T-helper 2 cell treated with Interferon-gamma antibody and Interleukin-4, amounts not matched to agents 5 μg/mL and 100 μg/mL, for 36 hours (primary cell): ENCODE data around the gene PLEKHA3.
A peak's percentile ranks its signal among the peaks of the same experiment; 100 is the strongest.
"Not testable (repeated sequence)": the region's sequence is repeated elsewhere in the genome, so short reads cannot be mapped to it uniquely, and the experiment has no call there.

Experiments
- DNase-seq: peaks from one replicate; pipeline ENCODE4 v3.0.0; 2021; ENCODE audit warnings: low spot score
- H3K27ac Mint-ChIP-seq: one replicate; pipeline ENCODE4 v1.8.0; 2021; ENCODE audit warnings: mild to moderate bottlenecking, mixed read lengths
- H3K27me3 Mint-ChIP-seq: one replicate; pipeline ENCODE4 v1.8.0; 2021; ENCODE audit warnings: low read depth, mixed read lengths
- H3K36me3 Mint-ChIP-seq: one replicate; pipeline ENCODE4 v1.8.0; 2021; ENCODE audit warnings: low read depth, mixed read lengths
- H3K4me1 Mint-ChIP-seq: one replicate; pipeline ENCODE4 v1.8.0; 2021; ENCODE audit warnings: low read depth, mixed read lengths
- H3K4me3 Mint-ChIP-seq: one replicate; pipeline ENCODE4 v1.8.0; 2022; ENCODE audit warnings: mild to moderate bottlenecking, moderate library complexity, mixed read lengths
- H3K9me3 Mint-ChIP-seq: one replicate; pipeline ENCODE4 v1.8.0; 2021; ENCODE audit warnings: mixed read lengths

PLEKHA3 gene

GRCh38 chr2:178480227-178481181 lies at the start of gene PLEKHA3:
Gene PLEKHA3, plus strand, starts transcription at chr2:178480457. Its CDS starts 413 bp downstream, at chr2:178480870.
- Mint-ChIP-seq H3K9me3 (no peaks in the 10 kb centered on the region), H3K27me3 (no peaks in the 10 kb centered on the region), H3K4me1 (peaks cover 51% of the 10 kb centered on the region), H3K4me3 (peak within 1 kb of the TSS; percentile 91), H3K36me3 (peaks cover 9% of the 10 kb centered on the region), H3K27ac (peak within 1 kb of the TSS; percentile 95)
- peak; percentile 85 for DNase-seq

- no peak overlapping the region for H3K27ac Mint-ChIP-seq
- no peak for DNase-seq
- no peaks in the 10 kb centered on the region for H3K27me3 Mint-ChIP-seq
- peaks cover 3% of the 10 kb centered on the region for H3K4me1 Mint-ChIP-seq
- peaks cover 53% of the 10 kb centered on the region for H3K36me3 Mint-ChIP-seq
- no peak overlapping the region for H3K4me3 Mint-ChIP-seq
- no peaks in the 10 kb centered on the region for H3K9me3 Mint-ChIP-seq
Measured at GRCh38 chr2:178436662-178437061, 43.6 kb upstream of the PLEKHA3 start.

DNA sequence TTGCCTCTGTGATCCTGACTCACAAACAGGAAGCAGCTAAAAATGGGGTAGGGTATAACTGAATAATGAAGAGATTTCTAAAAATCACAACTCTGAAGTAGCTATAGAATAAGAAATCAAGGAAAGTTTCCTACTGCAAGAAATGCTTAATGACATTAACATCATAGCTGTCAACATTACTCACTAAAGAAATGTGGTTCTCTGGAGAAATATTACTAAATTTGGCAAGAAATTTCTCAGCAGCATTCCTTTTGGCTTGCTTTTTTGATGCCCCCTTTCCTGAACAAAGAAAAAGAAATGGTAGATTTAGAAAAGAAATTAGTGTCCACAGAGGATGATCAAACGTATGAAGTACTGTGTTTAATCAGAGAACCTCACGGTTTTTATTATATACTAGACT lies 38.8 kb upstream of the PLEKHA3 start:
- H3K4me1 Mint-ChIP-seq, result peaks cover 5% of the 10 kb centered on the region
- H3K36me3 Mint-ChIP-seq, result peaks cover 46% of the 10 kb centered on the region
- DNase-seq, result no peak
- no peak overlapping the region for H3K27ac Mint-ChIP-seq
- H3K27me3 Mint-ChIP-seq, result no peaks in the 10 kb centered on the region
- no peaks in the 10 kb centered on the region for H3K9me3 Mint-ChIP-seq
- H3K4me3 Mint-ChIP-seq, result no peak overlapping the region

DNA sequence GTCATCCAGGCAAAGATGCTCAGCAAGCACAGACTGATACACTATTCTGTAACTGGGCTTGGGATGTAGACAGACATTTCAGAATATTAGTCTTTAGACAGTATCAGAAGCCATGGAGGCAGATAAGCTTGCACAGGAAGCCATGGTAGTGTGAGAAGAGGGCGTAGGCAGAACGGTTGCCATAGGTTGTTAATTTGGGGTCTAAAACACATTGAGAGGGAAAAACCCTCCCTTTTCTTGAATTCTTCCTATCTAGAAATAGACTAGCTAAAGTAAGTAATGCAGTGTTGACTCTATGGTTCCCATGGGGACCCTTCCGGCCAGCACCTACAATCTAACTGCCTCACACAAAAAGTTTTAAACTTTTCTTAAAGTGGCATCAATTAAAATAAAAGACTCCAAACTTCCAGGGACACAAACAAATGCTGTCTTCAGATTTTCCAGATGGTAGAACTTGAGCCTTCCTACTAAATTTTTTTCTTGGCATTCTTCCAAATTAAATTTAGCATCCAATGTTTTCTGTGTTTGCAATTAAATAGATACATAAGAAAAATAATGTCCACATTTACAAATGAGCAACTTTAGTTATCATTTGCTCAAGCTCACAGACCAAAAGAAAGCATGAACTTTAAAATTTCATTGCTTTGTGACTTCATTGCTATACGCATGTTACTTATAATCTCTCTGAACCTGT lies 31.1 kb upstream of the PLEKHA3 start:
- H3K27ac Mint-ChIP-seq, result peak overlapping the region; percentile 60
- no peak for DNase-seq
- peaks cover 34% of the 10 kb centered on the region for H3K36me3 Mint-ChIP-seq
- peaks cover 2% of the 10 kb centered on the region for H3K27me3 Mint-ChIP-seq
- no peaks in the 10 kb centered on the region for H3K9me3 Mint-ChIP-seq
- peaks cover 28% of the 10 kb centered on the region for H3K4me1 Mint-ChIP-seq
- H3K4me3 Mint-ChIP-seq, result peak overlapping the region; percentile 84

DNA sequence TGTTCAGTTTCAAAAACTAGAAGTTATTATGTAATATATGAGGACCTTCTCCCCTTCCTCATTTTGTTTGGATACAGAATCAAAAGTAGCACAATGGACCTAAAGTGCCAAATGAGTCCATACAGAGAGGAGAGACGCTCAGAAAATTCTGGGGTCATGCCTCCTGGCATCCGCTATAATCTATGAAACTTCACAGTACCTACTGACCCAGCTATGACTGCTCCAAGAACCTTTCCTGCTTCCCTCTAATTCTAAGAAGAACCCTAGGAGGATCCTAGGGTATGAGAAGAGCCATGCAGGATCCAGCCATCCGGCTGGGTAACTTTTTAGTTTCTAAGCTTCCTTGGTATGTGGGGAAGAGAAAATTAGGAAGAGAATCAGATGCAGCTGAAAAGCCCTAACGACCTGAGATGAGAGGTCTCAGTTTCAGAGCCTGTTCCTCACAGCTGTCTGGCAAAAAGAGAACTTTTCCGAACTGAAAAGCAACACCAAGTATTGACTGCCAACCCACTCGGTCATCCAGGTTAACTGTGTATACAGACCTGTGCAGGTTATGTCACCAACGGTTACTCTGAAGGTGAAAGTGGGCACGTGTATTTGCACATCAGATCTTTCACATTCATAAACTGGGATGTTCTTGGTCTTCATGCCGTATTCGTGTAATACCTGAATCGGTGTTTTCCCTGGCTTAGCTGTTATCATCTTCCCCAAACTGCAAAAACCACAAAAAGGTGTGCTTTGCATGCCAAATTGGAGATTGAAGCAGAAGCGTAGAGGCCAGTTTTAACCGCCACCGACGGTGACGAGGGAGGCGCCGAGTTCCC lies 30.3 kb upstream of the PLEKHA3 start:
- Mint-ChIP-seq H3K4me3 (peak overlapping the region; percentile 84), H3K36me3 (peaks cover 29% of the 10 kb centered on the region), H3K9me3 (no peaks in the 10 kb centered on the region), H3K27ac (peak overlapping the region; percentile 92), H3K27me3 (peaks cover 4% of the 10 kb centered on the region), H3K4me1 (peaks cover 27% of the 10 kb centered on the region)
- no peak for DNase-seq

DNA sequence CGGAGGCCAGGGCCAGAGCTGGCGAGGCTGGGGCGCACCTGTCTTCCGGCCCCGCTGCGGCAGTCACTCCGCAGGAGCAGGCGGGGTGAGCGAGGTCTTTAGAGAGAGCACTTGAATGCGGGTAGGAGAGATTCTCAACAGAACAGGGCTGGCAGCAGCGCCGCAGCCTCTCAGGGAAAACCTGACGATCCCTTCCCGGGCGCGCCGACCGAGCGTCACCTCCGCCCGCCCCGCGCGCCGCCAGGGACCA lies 29.8 kb upstream of the PLEKHA3 start:
- H3K9me3 Mint-ChIP-seq, result no peaks in the 10 kb centered on the region
- peaks cover 4% of the 10 kb centered on the region for H3K27me3 Mint-ChIP-seq
- H3K4me1 Mint-ChIP-seq, result peaks cover 26% of the 10 kb centered on the region
- peak overlapping the region; percentile 84 for H3K4me3 Mint-ChIP-seq
- no peak for DNase-seq
- H3K36me3 Mint-ChIP-seq, result peaks cover 24% of the 10 kb centered on the region
- peak overlapping the region; percentile 92 for H3K27ac Mint-ChIP-seq

- DNase-seq, result peak; percentile 97
- Mint-ChIP-seq H3K36me3 (peaks cover 23% of the 10 kb centered on the region), H3K4me1 (peaks cover 26% of the 10 kb centered on the region), H3K9me3 (no peaks in the 10 kb centered on the region), H3K27ac (peak within 1 kb of the TSS; percentile 93), H3K4me3 (peak within 1 kb of the TSS; percentile 88), H3K27me3 (peaks cover 4% of the 10 kb centered on the region)
Measured at GRCh38 chr2:178450774-178451525, 29.3 kb upstream of the PLEKHA3 start, which contains the start of the genes PJVK and PRKRA. Gene PJVK, plus strand, starts transcription at chr2:178451378. Its CDS starts 2,032 bp downstream, at chr2:178453410. Gene PRKRA, minus strand, starts transcription at chr2:178451175. Its CDS starts 145 bp downstream, at chr2:178451030.

DNA sequence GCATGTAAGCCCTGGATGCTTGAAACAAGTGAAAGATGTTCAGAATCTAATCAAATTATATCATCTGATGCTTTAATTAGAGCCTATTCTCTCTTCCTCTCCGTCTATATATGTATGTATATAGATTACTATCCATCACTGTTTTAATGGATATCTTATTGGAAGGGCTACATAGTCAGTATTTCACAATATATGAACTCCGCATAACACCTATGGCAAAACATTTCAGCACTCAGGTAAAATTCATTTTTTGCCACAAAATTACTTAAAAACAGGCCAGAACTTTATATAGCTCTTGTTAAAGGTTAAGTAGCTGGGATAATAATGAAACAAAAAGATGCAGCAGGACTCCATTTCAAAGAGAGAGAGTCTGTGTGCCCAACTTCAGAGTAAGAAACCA lies 27.9 kb upstream of the PLEKHA3 start:
- Mint-ChIP-seq H3K27me3 (peaks cover 4% of the 10 kb centered on the region), H3K4me3 (peak overlapping the region; percentile 46), H3K9me3 (no peaks in the 10 kb centered on the region), H3K4me1 (peaks cover 26% of the 10 kb centered on the region), H3K36me3 (peaks cover 15% of the 10 kb centered on the region), H3K27ac (no peak overlapping the region)
- no peak for DNase-seq

DNA sequence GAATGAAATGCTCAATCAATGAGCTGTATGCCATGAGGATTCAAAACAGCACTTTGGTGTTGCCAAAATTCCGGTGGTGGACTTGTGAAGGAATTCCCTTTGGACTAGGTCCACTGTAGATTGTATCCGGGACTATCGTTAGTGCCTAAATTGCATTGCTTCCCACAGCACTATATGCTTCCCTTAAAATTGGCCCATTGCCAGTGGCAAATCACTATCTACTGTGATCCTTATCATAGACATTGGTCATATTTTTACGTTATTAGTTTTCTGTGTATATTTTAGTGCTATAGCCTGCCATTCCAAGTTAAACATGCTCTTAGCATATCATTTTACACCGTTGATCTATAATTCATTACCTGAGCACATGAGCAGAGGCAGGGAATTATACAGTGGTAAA lies 27.4 kb upstream of the PLEKHA3 start:
- no peak overlapping the region for H3K27ac Mint-ChIP-seq
- H3K36me3 Mint-ChIP-seq, result peaks cover 12% of the 10 kb centered on the region
- H3K4me3 Mint-ChIP-seq, result no peak overlapping the region
- no peak for DNase-seq
- H3K27me3 Mint-ChIP-seq, result peaks cover 4% of the 10 kb centered on the region
- H3K9me3 Mint-ChIP-seq, result no peaks in the 10 kb centered on the region
- H3K4me1 Mint-ChIP-seq, result peaks cover 25% of the 10 kb centered on the region

DNA sequence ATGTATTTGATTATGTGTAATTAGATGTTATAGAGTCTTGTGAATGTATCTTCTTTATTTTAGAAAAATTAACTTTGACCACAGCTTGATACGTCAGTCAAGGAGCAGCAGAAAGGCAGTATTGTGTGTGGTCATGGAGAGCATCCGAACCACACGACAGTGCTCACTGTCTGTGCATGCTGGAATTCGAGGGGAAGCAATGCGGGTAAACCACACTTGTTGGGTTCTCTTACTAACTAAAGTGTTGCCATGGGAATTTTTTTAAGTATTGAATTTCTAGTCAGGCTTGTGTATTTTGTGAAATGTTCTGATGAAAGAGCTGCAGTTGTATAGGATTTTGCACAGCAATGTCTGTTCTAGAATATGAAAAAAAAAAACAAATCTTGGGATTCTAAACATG lies 24.3 kb upstream of the PLEKHA3 start:
- no peaks in the 10 kb centered on the region for H3K9me3 Mint-ChIP-seq
- H3K36me3 Mint-ChIP-seq, result no peaks in the 10 kb centered on the region
- DNase-seq, result no peak
- H3K4me1 Mint-ChIP-seq, result peaks cover 5% of the 10 kb centered on the region
- H3K27ac Mint-ChIP-seq, result no peak overlapping the region
- H3K4me3 Mint-ChIP-seq, result no peak overlapping the region
- H3K27me3 Mint-ChIP-seq, result peaks cover 4% of the 10 kb centered on the region

- no peak for DNase-seq
- Mint-ChIP-seq H3K27me3 (peaks cover 4% of the 10 kb centered on the region), H3K4me3 (no peak overlapping the region)
Measured at GRCh38 chr2:178457390-178457886, 22.8 kb upstream of the PLEKHA3 start.

DNA sequence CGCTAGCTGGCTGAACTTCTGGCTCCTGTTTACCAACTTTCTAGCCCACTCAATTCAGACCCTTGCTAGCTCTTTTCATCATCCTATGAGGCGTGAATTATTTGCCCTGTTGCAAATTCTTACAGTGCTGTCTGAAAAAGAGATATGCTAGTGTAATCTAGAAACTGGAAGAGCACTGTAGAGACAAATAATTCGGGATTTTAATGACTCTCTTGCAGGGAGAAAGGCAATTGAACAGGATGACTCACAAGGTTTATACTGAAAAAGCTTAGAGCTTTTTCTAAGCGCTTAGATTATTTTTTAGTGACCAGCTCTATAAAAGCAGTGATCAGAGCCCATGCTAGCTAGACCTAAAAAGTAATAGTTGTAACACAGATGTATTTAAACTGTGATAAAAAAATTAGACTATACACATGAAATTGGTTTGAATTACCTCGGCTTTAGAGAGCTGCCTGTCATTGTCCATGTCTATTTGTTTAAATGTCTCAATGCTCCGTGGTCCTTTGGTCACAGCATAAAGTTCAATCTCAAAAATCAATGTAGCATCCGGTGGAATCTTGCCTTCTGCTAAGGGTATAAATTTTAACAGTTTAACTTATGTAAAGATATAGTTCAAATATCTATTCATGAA lies 10.9 kb upstream of the PLEKHA3 start:
- Mint-ChIP-seq H3K27ac (no peak overlapping the region), H3K4me3 (no peak overlapping the region), H3K9me3 (no peaks in the 10 kb centered on the region), H3K27me3 (no peaks in the 10 kb centered on the region), H3K4me1 (no peaks in the 10 kb centered on the region), H3K36me3 (peaks cover 4% of the 10 kb centered on the region)
- DNase-seq, result no peak

More at GRCh38 chr2:178457390-178457886, 22.8 kb upstream of the PLEKHA3 start:
- Mint-ChIP-seq H3K4me1 (no peaks in the 10 kb centered on the region), H3K36me3 (no peaks in the 10 kb centered on the region), H3K27ac (no peak overlapping the region), H3K9me3 (no peaks in the 10 kb centered on the region)

GRCh38 chr2:178471313-178471712 lies 8.9 kb upstream of the PLEKHA3 start:
- H3K36me3 Mint-ChIP-seq, H3K27me3 Mint-ChIP-seq, H3K27ac Mint-ChIP-seq, H3K4me3 Mint-ChIP-seq, H3K4me1 Mint-ChIP-seq, H3K9me3 Mint-ChIP-seq, DNase-seq: not testable (repeated sequence)
